Measurements from ENCODE around the gene TTC39A. TPM values are rescaled to one million over a fixed set of nuclear protein-coding genes. Genes with fewer than 3 reads are reported as not detected.

Gene TTC39A
- total and polyA plus RNA-seq, 2 donors (not counting 1 experiment from before 2014, with no cell fraction given): 0.28 to 1.5 TPM

DNA sequence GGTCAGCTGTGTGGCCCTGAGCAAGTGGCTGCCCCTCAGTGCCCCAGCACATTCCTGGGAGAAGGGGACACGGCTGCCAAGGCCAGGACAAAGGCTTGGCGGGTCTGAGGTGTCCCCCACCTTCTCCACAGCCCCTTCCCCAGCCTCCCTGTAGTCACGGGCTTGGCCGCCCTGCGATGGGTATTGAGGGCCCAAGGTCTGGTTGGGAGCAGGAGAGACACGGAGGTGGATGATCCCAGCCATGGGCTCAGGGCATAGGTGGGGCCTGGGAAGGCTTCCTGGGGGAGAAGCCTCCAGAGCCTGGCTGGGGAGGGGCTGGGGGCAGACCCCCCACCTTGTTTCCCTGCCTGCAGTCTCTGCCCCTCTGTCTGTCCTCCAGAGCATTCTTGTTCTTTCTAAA is 27.0 kb downstream of the TTC39A start:
- H3K9me3 ChIP-seq (ENCODE audit: control insufficient read depth, insufficient read depth, low read depth, low read length): no peaks in the 10 kb centered on the region
- no peak overlapping the region for H3K9ac ChIP-seq (ENCODE audit: insufficient read depth, low read length)
- H3K79me2 ChIP-seq (ENCODE audit: control insufficient read depth, insufficient read depth, low read length): no peaks in the 10 kb centered on the region
- H2AFZ ChIP-seq (ENCODE audit: low read length): no peak overlapping the region
- H3K27me3 ChIP-seq (ENCODE audit: control insufficient read depth, insufficient read depth, low read length): no peaks in the 10 kb centered on the region
- no peak overlapping the region for H3K4me3 ChIP-seq (replicated peaks in 1 of 4; ENCODE audit: control extremely low read depth in 1 of 4, insufficient read depth in 1 of 4, low read depth in 3 of 4, low read length in 4 of 4)
- no peak for DNase-seq (ENCODE audit: low read depth in 2 of 2)
- H3K4me1 ChIP-seq (ENCODE audit: control insufficient read depth, extremely low read depth, insufficient read depth, low read length): no peaks in the 10 kb centered on the region
- no peak overlapping the region for H3K27ac ChIP-seq (ENCODE audit: insufficient read depth, low read length)
- H3K4me2 ChIP-seq (ENCODE audit: extremely low read depth, insufficient read depth, low read length): no peak overlapping the region
- no peaks in the 10 kb centered on the region for H4K20me1 ChIP-seq (ENCODE audit: control insufficient read depth, extremely low read depth, insufficient read depth, low read length)
- no peaks in the 10 kb centered on the region for H3K36me3 ChIP-seq (ENCODE audit: control insufficient read depth, insufficient read depth, low read length)
- TF ChIP-seq, protein P1, sequence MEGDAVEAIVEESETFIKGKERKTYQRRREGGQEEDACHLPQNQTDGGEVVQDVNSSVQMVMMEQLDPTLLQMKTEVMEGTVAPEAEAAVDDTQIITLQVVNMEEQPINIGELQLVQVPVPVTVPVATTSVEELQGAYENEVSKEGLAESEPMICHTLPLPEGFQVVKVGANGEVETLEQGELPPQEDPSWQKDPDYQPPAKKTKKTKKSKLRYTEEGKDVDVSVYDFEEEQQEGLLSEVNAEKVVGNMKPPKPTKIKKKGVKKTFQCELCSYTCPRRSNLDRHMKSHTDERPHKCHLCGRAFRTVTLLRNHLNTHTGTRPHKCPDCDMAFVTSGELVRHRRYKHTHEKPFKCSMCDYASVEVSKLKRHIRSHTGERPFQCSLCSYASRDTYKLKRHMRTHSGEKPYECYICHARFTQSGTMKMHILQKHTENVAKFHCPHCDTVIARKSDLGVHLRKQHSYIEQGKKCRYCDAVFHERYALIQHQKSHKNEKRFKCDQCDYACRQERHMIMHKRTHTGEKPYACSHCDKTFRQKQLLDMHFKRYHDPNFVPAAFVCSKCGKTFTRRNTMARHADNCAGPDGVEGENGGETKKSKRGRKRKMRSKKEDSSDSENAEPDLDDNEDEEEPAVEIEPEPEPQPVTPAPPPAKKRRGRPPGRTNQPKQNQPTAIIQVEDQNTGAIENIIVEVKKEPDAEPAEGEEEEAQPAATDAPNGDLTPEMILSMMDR (conservative IDR thresholded peaks at IDR 0.05 in 1 of 2, IDR thresholded peaks at IDR 0.05 in 1 of 2; ENCODE audit: low read depth in 1 of 2, low read length in 2 of 2): no peak
- TF ChIP-seq EZH2 (IDR thresholded peaks at IDR 0.05; ENCODE audit: low read length, missing control alignments): no peak

DNA sequence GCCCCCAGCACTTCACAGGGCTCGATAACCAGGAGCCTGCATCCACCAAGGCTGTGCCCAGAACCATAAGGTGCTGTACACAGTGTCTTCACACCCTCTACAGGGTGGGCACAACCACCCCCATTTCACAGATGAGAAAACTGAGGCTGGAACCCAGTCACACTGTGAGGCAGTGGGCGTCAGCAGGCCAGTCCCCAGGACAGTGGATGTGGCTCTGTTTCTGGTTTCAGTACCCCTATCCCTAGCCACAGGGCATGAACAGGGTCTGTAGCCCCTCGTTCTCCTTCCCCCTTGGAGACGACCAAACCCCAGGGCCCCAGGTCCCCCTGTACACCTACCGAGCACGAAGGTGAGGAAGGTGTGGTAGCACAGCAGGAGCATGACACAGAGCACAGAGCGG is 27.6 kb downstream of the TTC39A start:
- no peaks in the 10 kb centered on the region for H3K27me3 ChIP-seq (ENCODE audit: control insufficient read depth, insufficient read depth, low read length)
- H3K9me3 ChIP-seq (ENCODE audit: control insufficient read depth, insufficient read depth, low read depth, low read length): no peaks in the 10 kb centered on the region
- H2AFZ ChIP-seq (ENCODE audit: low read length): no peak overlapping the region
- H3K4me3 ChIP-seq (replicated peaks in 1 of 4; ENCODE audit: control extremely low read depth in 1 of 4, insufficient read depth in 1 of 4, low read depth in 3 of 4, low read length in 4 of 4): no peak overlapping the region
- H3K79me2 ChIP-seq (ENCODE audit: control insufficient read depth, insufficient read depth, low read length): no peaks in the 10 kb centered on the region
- H4K20me1 ChIP-seq (ENCODE audit: control insufficient read depth, extremely low read depth, insufficient read depth, low read length): no peaks in the 10 kb centered on the region
- no peaks in the 10 kb centered on the region for H3K4me1 ChIP-seq (ENCODE audit: control insufficient read depth, extremely low read depth, insufficient read depth, low read length)
- no peak overlapping the region for H3K27ac ChIP-seq (ENCODE audit: insufficient read depth, low read length)
- H3K9ac ChIP-seq (ENCODE audit: insufficient read depth, low read length): no peak overlapping the region
- TF ChIP-seq, protein P1 (conservative IDR thresholded peaks at IDR 0.05 in 1 of 2, IDR thresholded peaks at IDR 0.05 in 1 of 2; ENCODE audit: low read depth in 1 of 2, low read length in 2 of 2): no peak
- no peak for TF ChIP-seq EZH2 (IDR thresholded peaks at IDR 0.05; ENCODE audit: low read length, missing control alignments)
- H3K4me2 ChIP-seq (ENCODE audit: extremely low read depth, insufficient read depth, low read length): no peak overlapping the region
- no peaks in the 10 kb centered on the region for H3K36me3 ChIP-seq (ENCODE audit: control insufficient read depth, insufficient read depth, low read length)
- DNase-seq (ENCODE audit: low read depth in 2 of 2): no peak

DNA sequence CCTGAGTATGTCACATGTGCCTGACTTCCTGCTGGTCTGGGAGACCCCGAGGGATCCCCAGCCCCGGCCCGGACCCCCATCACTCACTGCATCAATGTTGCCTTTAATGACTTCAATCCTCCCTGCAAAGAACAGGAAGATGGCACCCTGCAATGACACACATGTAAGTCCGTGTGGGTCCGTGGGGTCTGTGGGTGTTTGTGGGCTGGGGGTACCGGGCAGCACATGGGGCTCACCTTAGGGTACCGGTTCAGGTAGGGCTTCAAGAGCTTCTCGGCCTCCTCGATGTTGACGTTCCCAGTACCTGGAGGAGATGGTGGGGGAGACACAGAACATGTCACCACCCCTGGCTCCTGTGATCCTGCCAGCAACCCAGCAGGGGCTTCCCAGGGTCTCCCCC is 28.1 kb downstream of the TTC39A start:
- Histone ChIP-seq H3K9me3 (ENCODE audit: control insufficient read depth, insufficient read depth, low read depth, low read length) (no peaks in the 10 kb centered on the region), H3K36me3 (ENCODE audit: control insufficient read depth, insufficient read depth, low read length) (no peaks in the 10 kb centered on the region), H3K27me3 (ENCODE audit: control insufficient read depth, insufficient read depth, low read length) (no peaks in the 10 kb centered on the region), H3K27ac (ENCODE audit: insufficient read depth, low read length) (no peak overlapping the region), H3K4me1 (ENCODE audit: control insufficient read depth, extremely low read depth, insufficient read depth, low read length) (no peaks in the 10 kb centered on the region), H3K4me3 (replicated peaks in 1 of 4; ENCODE audit: control extremely low read depth in 1 of 4, insufficient read depth in 1 of 4, low read depth in 3 of 4, low read length in 4 of 4) (no peak overlapping the region), H2AFZ (ENCODE audit: low read length) (no peak overlapping the region), H3K4me2 (ENCODE audit: extremely low read depth, insufficient read depth, low read length) (no peak overlapping the region), H3K9ac (ENCODE audit: insufficient read depth, low read length) (no peak overlapping the region), H3K79me2 (ENCODE audit: control insufficient read depth, insufficient read depth, low read length) (no peaks in the 10 kb centered on the region), H4K20me1 (ENCODE audit: control insufficient read depth, extremely low read depth, insufficient read depth, low read length) (no peaks in the 10 kb centered on the region)
- TF ChIP-seq, protein P1 (conservative IDR thresholded peaks at IDR 0.05 in 1 of 2, IDR thresholded peaks at IDR 0.05 in 1 of 2; ENCODE audit: low read depth in 1 of 2, low read length in 2 of 2): no peak
- TF ChIP-seq EZH2 (IDR thresholded peaks at IDR 0.05; ENCODE audit: low read length, missing control alignments): no peak
- no peak for DNase-seq (ENCODE audit: low read depth in 2 of 2)
